Measurements from ENCODE around the gene SH3PXD2B. TPM values are rescaled to one million over a fixed set of nuclear protein-coding genes. Genes with fewer than 3 reads are reported as not detected.
"Not testable (repeated sequence)": the region's sequence is repeated elsewhere in the genome, so short reads cannot be mapped to it uniquely, and the experiment has no call there.

The SH3PXD2B gene
- polyA plus RNA-seq, 6 donors from 2014 or later = not detected

DNA sequence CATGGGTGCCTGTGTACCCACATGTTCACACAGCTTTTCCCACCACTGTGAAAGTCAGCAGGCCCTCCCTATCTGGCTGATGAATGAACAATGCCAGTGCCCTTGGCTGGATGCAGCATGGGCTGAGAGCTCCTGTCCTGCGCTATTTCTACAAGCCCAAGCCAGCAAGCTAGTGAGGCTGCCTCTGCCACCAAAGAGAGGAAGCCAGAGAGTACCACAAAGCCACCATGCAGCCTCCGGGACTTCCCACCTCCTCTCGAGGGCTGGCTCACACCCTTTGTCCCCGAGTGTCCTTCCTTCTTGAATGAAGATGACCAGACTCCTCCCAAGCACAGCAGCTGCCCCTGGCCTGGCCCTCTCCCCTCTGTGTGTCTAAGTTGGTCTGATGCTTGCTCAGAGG lies 76.5 kb downstream of the SH3PXD2B start:
- peaks cover 4 to 10% (median 5%) of the 10 kb centered on the region in 3 donors for H3K27me3 Mint-ChIP-seq
- no peak for ATAC-seq (ENCODE audit: low read depth in 2 of 2)
- H3K4me1 Mint-ChIP-seq = no peaks in the 10 kb centered on the region
- no peak for DNase-seq
- no peak overlapping the region for H3K27ac Mint-ChIP-seq
- H3K36me3 Mint-ChIP-seq = no peaks in the 10 kb centered on the region
- no peak overlapping the region for H3K4me3 Mint-ChIP-seq
- peaks cover 0 to 4% (median 0%) of the 10 kb centered on the region in 7 donors for H3K9me3 Mint-ChIP-seq

DNA sequence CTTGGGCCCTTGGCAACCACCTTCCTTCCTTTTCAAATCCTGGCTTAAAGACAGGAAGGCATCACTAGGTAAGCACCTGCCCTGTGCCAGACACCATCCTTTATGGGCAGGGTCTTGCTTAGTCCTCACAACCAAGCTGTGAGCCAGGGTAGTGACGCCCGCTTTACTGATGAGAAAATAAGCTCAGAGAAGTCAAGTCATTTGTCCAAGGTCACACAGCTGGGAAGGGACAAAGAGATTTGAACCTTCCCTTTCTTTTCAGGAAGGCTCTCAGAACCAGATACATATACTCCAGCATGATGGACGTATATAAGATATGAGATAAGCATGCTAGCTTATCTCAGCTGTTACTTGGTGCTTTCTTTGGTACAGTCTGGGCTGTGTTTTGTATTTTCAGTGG lies 76.9 kb downstream of the SH3PXD2B start:
- H3K4me3 Mint-ChIP-seq = no peak overlapping the region
- DNase-seq = no peak
- no peak for ATAC-seq (ENCODE audit: low read depth in 2 of 2)
- no peak overlapping the region for H3K27ac Mint-ChIP-seq
- peaks cover 0 to 8% (median 0%) of the 10 kb centered on the region in 7 donors for H3K9me3 Mint-ChIP-seq
- no peaks in the 10 kb centered on the region for H3K36me3 Mint-ChIP-seq
- H3K27me3 Mint-ChIP-seq = peaks cover 4 to 14% (median 5%) of the 10 kb centered on the region in 3 donors
- no peaks in the 10 kb centered on the region for H3K4me1 Mint-ChIP-seq

DNA sequence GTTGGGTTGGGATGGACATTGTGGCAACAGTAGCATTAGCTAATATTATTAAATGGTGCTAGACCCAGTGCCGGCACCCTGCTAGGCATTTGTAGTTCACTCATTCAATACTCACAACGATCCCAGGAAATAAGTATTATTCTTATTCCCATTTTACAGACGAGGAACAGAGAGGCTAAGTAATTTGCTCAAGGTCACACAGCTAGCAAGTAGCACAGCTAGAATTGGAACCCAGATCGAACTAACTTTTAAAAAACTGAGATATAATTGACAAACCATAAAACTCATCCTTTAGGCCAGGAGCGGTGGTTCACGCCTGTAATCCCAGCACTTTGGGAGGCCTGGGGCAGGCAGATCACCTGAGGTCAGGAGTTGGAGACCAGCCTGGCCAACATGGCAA lies 79.5 kb downstream of the SH3PXD2B start:
- ATAC-seq (ENCODE audit: low read depth in 2 of 2) (no peak), DNase-seq (no peak)
- Mint-ChIP-seq H3K4me1 (no peaks in the 10 kb centered on the region), H3K27me3 (peaks cover 4 to 25% (median 7%) of the 10 kb centered on the region in 3 donors), H3K9me3 (peaks cover 6 to 32% (median 18%) of the 10 kb centered on the region in 7 donors), H3K4me3 (no peak overlapping the region), H3K27ac (no peak overlapping the region), H3K36me3 (no peaks in the 10 kb centered on the region)

DNA sequence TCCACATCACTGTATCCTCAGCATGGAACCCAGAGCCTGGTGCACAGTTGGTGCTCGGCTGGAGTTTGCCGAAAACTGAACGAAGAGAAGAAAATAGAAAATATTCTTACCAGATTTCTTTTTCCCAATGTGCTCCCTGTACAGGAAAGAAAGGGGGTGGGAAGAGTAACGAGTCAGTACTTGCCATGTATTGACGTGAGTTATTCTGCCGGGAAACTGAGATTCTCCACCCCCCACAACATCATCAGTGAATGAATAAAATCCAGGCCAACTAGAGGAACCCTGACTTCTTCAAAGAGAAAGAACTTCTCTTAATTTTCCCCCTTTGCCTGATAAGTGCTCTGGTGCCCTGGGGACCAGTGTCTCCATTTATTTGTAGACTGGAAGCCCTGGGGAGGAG lies 80.6 kb downstream of the SH3PXD2B start:
- peaks cover 4 to 25% (median 7%) of the 10 kb centered on the region in 3 donors for H3K27me3 Mint-ChIP-seq
- H3K27ac Mint-ChIP-seq = no peak overlapping the region
- no peaks in the 10 kb centered on the region for H3K36me3 Mint-ChIP-seq
- H3K4me1 Mint-ChIP-seq = no peaks in the 10 kb centered on the region
- no peak overlapping the region for H3K4me3 Mint-ChIP-seq
- no peak for ATAC-seq (ENCODE audit: low read depth in 2 of 2)
- no peak for DNase-seq
- H3K9me3 Mint-ChIP-seq = peaks cover 6 to 32% (median 18%) of the 10 kb centered on the region in 7 donors

DNA sequence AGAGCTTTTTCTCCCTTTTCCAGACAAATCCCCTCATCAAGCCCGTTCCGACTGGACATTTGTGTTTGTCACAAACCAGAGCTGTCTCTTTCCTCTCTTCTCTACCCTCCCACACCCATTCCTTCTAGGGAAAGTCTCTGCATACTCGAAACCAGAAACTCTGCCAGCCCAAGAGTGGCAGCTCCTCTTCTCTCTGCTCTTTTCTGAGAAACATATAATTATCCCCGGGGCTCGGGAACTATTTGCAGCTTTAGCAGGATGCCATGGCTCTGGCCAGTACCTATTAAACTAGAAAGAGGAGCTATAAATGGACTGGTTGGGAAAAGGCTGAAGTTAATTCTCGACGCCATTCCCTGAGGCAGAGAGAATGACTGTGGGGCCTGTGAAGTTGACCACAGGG lies 82.6 kb downstream of the SH3PXD2B start:
- Mint-ChIP-seq H3K4me1 (no peaks in the 10 kb centered on the region), H3K36me3 (no peaks in the 10 kb centered on the region), H3K27ac (no peak overlapping the region), H3K4me3 (no peak overlapping the region), H3K27me3 (peaks cover 4 to 25% (median 7%) of the 10 kb centered on the region in 3 donors), H3K9me3 (peaks cover 6 to 32% (median 18%) of the 10 kb centered on the region in 7 donors)
- ATAC-seq (ENCODE audit: low read depth in 2 of 2) = no peak
- DNase-seq = no peak

DNA sequence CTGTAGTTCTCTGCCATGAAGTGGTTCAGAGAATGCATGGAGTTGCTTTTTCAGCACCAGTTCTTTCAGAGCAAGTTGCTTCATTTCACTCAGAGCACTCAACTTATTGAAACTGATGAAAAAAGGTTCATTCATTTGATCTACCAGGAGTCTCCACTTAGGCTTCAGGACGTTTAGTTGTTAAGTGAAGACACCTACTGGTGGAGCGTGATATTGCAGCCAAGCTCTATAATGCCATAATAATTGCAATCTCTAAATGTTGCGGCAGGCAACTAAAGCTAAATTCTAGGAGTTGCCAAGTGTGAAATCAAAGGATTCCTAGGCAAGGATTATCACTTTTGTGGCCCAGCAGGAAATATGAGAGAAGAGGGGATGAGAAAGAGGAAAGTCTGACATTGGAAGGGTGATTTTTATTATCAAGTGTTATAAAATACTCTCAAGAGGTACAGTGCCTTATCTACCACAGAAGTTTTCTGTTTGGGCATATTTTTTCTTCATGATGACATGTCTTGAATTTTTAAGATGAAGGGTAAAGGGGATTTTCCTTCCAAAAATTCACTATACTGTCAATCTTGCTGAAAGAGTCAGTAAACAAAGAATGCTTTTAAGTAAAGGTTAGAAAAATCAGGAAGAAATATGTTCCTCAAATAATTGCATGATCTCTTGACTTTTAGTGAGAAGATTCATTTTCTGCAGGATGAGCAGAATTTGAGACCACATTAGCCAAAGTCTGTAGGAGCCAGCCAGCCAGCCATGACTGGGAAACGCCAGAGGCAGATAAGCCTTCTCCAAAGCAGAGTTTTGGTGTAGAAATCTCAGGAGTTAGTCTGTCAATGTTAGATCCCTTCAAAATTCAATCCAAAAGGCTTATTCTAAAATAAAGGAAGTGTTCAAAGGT lies 83.4 kb downstream of the SH3PXD2B start:
- H3K27me3 Mint-ChIP-seq = peaks cover 7 to 25% (median 7%) of the 10 kb centered on the region in 3 donors
- H3K4me3 Mint-ChIP-seq = no peak overlapping the region
- H3K27ac Mint-ChIP-seq = no peak overlapping the region
- no peaks in the 10 kb centered on the region for H3K4me1 Mint-ChIP-seq
- ATAC-seq (ENCODE audit: low read depth in 2 of 2) (no peak), DNase-seq (no peak)
- H3K9me3 Mint-ChIP-seq = peaks cover 6 to 32% (median 18%) of the 10 kb centered on the region in 7 donors
- H3K36me3 Mint-ChIP-seq = no peaks in the 10 kb centered on the region

DNA sequence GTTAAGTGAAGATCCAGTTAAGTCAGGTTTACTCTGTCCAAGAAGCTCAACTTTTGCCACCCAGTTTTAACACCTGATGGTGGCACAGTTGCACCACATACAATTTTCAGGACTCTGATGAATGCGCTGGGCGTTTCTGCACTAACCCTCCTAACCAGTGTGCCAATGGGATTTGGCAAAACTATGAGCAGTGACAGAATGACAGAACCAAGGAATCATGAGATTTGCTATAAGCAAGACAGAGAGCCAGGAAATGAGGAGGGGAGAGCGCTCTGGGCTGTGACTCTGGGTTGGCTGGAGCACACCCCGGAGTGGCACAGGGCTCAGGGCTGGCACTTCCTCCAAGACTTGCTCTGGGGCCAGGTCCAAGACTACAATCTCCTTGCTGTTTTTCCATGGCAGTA lies 84.1 kb downstream of the SH3PXD2B start:
- Mint-ChIP-seq H3K36me3 (no peaks in the 10 kb centered on the region), H3K27ac (no peak overlapping the region), H3K9me3 (peaks cover 6 to 32% (median 18%) of the 10 kb centered on the region in 7 donors), H3K27me3 (peaks cover 7 to 25% (median 7%) of the 10 kb centered on the region in 3 donors), H3K4me1 (no peaks in the 10 kb centered on the region), H3K4me3 (no peak overlapping the region)
- DNase-seq (no peak), ATAC-seq (ENCODE audit: low read depth in 2 of 2) (no peak)

DNA sequence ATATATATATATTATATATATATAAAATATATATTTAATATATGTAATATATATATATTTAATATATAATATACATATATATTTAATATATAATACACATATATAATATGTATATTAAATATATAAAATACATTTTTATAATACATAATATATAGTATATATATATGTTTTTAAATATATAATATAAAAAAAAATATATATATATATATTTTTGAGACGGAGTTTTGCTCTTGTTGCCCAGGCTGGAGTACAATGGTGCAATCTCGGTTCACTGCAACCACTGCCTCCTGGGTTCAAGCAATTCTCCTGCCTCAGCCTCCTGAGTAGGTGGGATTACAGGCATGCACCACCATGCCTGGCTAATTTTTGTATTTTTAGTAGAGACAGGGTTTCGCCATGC lies 85.6 kb downstream of the SH3PXD2B start:
- H3K4me3 Mint-ChIP-seq; H3K36me3 Mint-ChIP-seq; DNase-seq; ATAC-seq (ENCODE audit: low read depth in 2 of 2); H3K27ac Mint-ChIP-seq; H3K4me1 Mint-ChIP-seq: not testable (repeated sequence)
- peaks cover 5 to 24% (median 7%) of the 10 kb centered on the region in 3 donors for H3K27me3 Mint-ChIP-seq
- peaks cover 6 to 32% (median 18%) of the 10 kb centered on the region in 7 donors for H3K9me3 Mint-ChIP-seq

DNA sequence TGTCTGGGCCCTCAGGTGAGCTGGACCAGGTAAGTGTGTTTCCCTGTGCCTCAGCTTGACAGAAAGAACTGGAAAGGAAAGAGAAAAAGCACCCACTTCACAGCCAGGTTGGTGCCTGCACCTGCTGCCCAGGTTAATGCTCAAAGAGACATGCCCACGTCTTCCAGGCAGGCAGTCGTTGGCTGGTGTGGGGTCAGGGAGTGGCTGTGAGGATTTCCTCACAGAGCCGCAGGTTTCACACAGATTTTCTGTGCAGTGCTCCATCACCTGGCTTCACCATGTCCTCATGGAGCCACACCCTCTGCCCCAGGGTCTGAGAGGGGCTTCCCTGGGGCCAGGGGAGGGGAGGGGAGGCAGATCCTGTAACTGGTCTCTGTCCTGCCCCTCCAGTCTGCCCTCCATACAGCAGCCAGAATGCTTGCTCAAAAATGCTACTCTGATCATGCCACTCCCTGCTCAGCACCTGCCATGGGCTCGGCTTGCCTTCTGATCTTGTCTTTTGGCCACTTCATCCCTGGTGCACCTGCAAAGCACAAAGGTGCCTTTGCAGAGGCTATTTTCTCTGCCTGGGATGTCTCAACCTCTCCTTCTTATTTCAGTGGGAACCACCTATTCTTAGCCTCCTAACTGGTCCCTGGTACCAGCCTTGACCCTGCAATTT lies 88.2 kb downstream of the SH3PXD2B start:
- Mint-ChIP-seq H3K27me3 (peaks cover 0 to 8% (median 7%) of the 10 kb centered on the region in 3 donors), H3K4me3 (no peak overlapping the region), H3K4me1 (peaks cover 0 to 4% (median 0%) of the 10 kb centered on the region in 3 donors), H3K27ac (peak overlapping the region in 1 of 6 donors; percentile 66), H3K36me3 (no peaks in the 10 kb centered on the region), H3K9me3 (peaks cover 4 to 10% (median 6%) of the 10 kb centered on the region in 7 donors)
- DNase-seq (no peak), ATAC-seq (ENCODE audit: low read depth in 2 of 2) (no peak)

DNA sequence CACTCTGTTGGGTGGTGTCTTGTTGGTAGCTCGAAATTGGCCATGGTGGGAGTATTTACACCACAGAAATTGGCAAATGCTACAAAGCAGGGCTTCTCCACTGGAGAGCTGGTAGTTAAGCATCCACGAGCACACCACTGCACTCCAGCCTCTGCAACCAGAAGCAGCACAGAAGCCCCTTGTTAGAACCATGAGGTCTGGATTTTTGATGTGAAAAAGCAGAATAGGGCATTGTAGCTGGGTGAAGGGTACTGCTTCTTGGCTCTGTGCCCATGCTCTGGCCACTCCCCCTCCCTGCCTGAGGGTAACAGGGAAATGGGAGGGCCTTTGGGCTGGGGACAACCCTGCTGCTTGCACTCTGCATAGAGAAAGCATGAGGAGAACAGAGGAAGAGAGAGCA lies 89.6 kb downstream of the SH3PXD2B start:
- Mint-ChIP-seq H3K27me3 (peaks cover 0 to 8% (median 7%) of the 10 kb centered on the region in 3 donors), H3K9me3 (peaks cover 0 to 2% (median 0%) of the 10 kb centered on the region in 7 donors), H3K36me3 (no peaks in the 10 kb centered on the region), H3K4me1 (peaks cover 0 to 4% (median 0%) of the 10 kb centered on the region in 3 donors), H3K27ac (no peak overlapping the region), H3K4me3 (no peak overlapping the region)
- DNase-seq (no peak), ATAC-seq (ENCODE audit: low read depth in 2 of 2) (no peak)

DNA sequence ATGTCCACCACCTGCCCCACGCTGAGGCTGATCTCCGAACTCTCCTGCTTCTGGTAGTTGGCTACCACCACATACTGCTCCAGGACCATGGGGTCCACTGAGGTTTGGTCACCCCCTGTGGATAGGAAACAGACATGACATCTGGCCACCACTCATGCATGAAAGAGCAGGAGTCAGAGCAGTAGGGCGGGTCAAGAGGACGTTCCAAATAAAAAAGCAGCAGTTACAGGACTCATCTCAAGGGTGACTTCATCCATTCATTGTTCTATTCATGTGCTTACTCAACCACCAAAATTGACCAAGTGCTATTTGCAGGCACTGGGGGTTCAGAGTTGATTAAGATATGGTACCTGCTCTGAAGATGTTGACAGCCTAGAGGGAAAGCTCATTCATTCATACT lies 91.6 kb downstream of the SH3PXD2B start:
- H3K36me3 Mint-ChIP-seq = no peaks in the 10 kb centered on the region
- no peak overlapping the region for H3K4me3 Mint-ChIP-seq

DNA sequence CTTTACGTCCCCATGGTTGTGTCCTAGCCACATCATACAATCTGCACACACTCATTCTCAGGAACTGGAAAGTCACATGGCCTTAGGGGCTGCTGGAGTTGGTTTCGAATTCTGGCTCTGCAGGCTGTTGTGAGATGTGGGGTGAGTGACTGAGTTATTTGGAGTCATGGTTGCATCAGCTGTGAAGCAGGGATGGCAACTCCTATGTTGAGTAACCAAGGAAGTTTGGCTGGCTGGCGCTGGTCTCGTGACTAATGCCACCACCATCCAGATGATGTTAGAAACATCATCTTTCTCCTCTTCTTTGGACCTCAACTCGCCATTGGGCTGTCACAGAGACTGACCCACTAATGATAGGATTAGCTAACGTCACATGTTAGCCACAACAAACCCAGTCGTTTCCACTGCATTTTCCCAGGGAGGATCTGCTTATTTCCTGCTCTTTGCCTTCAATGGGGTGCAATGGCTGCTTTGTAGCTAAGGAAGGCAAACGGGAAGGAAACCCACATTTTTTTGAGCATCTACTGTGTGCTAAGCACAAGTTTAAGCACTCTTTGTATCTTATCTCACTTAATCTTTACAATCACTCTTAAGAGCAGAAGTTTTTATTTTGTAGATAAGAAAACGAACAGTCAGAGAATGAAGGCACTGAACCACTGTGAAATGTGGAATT lies 92.6 kb downstream of the SH3PXD2B start:
- H3K9me3 Mint-ChIP-seq = no peaks in the 10 kb centered on the region
- peaks cover 0 to 4% (median 0%) of the 10 kb centered on the region in 3 donors for H3K4me1 Mint-ChIP-seq
- H3K27me3 Mint-ChIP-seq = peaks cover 0 to 14% (median 8%) of the 10 kb centered on the region in 3 donors
- ATAC-seq (ENCODE audit: low read depth in 2 of 2) (no peak), DNase-seq (no peak)
- no peak overlapping the region for H3K4me3 Mint-ChIP-seq
- H3K27ac Mint-ChIP-seq = no peak overlapping the region
- no peaks in the 10 kb centered on the region for H3K36me3 Mint-ChIP-seq

More for the DNA sequence above, 91.6 kb downstream of the SH3PXD2B start:
- Mint-ChIP-seq H3K4me1 (peaks cover 0 to 4% (median 0%) of the 10 kb centered on the region in 3 donors), H3K27ac (no peak overlapping the region), H3K9me3 (no peaks in the 10 kb centered on the region), H3K27me3 (peaks cover 0 to 9% (median 8%) of the 10 kb centered on the region in 3 donors)
- DNase-seq = no peak
- no peak for ATAC-seq (ENCODE audit: low read depth in 2 of 2)

DNA sequence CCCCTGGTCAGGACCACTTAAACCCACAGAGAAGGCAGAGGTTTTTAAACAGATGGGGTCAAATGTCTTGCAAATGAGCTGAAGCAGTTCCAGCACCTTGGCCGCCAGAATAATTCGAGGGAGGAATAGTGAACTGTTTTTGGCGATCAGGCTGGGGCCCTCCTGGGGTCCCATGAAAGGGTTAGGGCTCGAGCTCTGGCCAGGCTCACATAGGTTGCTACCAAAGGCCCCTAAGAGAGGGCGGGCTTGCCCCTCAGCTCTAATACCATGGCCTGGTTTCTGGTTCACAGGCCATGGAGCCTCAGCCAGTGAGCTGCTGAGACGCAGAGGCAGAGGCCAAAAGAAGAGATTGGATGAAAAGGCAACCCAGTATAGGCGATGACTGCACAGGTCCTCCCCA lies 96.0 kb downstream of the SH3PXD2B start:
- ATAC-seq (ENCODE audit: low read depth in 2 of 2) (no peak), DNase-seq (no peak)
- no peaks in the 10 kb centered on the region for H3K9me3 Mint-ChIP-seq

More for the DNA sequence above, 96.0 kb downstream of the SH3PXD2B start:
- Mint-ChIP-seq H3K27me3 (peaks cover 2 to 11% (median 8%) of the 10 kb centered on the region in 3 donors), H3K36me3 (no peaks in the 10 kb centered on the region), H3K4me3 (no peak overlapping the region), H3K4me1 (no peaks in the 10 kb centered on the region), H3K27ac (no peak overlapping the region)

Data from naive B cell (primary cell).